NCI-H2196 (cell line): Measurements from ENCODE around the gene EPS15.
"Not testable (repeated sequence)": the region's sequence is repeated elsewhere in the genome, so short reads cannot be mapped to it uniquely, and the experiment has no call there.

Source experiments
- DNase-seq: peaks from one replicate; lab custom pipeline; 2025; ENCODE audit not compliant: unreplicated experiment; lab: John Stamatoyannopoulos, UW

EPS15 gene

GRCh38 chr1:51473331-51474115, 45.5 kb downstream of the EPS15 start:
- no peak for DNase-seq

DNA sequence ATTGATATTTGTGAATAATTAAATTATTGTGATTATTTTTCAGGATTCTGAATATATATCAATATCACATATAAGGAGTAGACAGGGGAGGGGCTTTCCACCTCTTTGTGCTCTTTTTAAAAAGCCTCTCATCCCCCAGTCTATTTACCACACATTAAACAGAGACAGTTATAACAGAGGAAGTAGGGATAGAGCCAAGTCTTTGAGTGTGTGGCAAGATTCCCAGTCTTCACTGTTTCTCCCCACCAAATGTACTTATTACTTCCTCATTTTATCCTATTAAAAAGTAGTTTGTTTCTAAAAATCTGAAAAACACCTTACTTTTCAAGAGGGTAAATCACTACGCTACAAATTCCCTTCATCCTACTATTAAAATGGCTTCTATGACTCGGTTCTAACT, 46.7 kb downstream of the EPS15 start:
- DNase-seq: no peak

DNA sequence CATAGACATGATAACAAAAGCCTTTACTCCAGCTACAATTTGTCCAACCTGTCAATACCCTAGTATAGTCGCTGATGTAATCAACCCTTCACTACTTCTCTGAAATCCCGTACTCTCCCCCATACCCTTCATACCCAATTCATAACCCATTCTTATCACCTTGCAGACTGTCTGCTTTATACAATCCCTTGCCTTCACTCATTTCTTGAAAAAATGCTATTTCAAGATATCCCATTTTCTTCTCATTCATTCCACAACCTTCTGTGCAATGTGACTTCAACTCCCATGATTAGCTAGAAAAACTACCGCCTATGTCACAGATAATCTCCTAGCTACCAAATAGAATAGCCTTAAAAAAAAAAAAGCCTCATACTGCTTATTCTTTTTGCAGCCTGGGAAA, 49.5 kb downstream of the EPS15 start:
- no peak for DNase-seq

GRCh38 chr1:51464828-51465227, 54.2 kb downstream of the EPS15 start:
- no peak for DNase-seq

GRCh38 chr1:51463561-51463960, 55.5 kb downstream of the EPS15 start:
- no peak for DNase-seq

GRCh38 chr1:51462289-51462688, 56.8 kb downstream of the EPS15 start:
- not testable (repeated sequence) for DNase-seq

- no peak for DNase-seq
Measured at GRCh38 chr1:51454554-51454953, 64.5 kb downstream of the EPS15 start.

DNA sequence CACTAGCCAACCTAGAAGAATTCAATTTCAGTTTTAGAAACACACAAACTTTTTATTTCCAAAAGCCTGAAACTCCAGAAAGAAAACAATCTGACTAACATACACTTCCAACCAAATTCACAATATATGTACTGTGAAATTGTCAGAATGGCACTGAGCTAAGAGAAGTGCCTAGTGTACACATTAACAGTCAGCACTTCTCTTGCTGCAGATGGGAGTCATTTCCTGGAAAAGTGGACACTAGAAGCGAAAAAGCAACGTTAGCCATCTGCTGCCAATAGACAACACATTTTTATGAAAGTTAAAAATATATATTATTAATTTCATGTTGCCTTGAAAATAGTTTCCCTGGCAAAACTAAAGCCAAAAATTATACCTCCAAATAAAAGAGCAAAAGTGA, 66.1 kb downstream of the EPS15 start:
- DNase-seq: no peak

GRCh38 chr1:51448844-51449454, 70.1 kb downstream of the EPS15 start:
- DNase-seq: not testable (repeated sequence)

GRCh38 chr1:51445351-51446090, 73.5 kb downstream of the EPS15 start:
- DNase-seq: no peak

DNA sequence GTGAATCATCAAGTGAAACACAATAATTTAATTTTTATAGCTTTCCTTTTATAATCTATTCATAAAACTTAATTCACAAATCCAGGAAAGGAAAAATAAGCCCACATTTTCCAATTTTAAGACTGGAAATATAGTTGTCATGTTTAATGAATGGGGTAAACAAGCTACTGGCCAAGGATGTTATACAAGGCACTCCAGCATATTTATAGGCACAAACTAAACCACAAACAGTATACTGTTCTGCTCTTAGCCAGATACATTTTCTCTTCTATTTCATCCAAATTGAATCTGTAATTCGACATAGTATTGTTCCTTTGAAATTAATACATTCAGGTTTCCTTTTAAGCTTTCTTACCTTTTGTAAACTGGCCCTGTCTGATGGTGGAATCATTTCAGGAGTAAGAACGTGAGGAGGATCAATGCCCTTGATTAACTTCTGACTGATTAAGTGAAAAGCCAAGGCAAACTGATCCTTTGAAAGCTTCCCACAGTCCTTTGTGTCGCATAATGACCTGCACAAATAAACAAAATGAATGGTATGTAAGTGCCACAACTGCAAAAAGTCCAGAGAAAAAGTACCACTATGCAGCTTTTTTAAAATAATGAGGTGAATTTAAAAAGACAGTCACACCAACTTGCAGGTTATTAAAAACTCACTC, 74.4 kb downstream of the EPS15 start:
- no peak for DNase-seq

GRCh38 chr1:51444096-51444495, 75.0 kb downstream of the EPS15 start:
- no peak for DNase-seq

DNA sequence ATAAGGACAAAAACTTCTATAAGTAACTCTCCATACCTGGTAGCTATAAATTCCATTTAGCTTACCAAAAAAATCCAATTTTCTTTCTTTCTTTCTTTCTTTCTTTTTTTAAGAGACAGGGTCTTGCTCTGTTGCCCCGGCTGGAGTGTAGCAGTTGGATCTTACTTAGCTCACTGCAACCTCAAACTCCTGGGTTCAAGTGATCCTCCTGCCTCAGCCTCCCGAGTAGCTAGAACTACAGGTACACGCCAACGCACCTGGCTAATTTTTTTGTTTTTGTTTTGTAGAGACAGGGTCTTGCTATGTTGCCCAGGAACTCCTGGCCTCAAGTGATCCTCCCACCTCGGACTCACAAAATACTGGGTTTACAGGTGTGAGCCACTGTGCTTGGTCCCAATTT, 75.5 kb downstream of the EPS15 start:
- no peak for DNase-seq

GRCh38 chr1:51442616-51443015, 76.5 kb downstream of the EPS15 start:
- no peak for DNase-seq

- DNase-seq: no peak
Measured at GRCh38 chr1:51442198-51442597, 76.9 kb downstream of the EPS15 start.

GRCh38 chr1:51439895-51440294, 79.2 kb downstream of the EPS15 start:
- DNase-seq: no peak

DNA sequence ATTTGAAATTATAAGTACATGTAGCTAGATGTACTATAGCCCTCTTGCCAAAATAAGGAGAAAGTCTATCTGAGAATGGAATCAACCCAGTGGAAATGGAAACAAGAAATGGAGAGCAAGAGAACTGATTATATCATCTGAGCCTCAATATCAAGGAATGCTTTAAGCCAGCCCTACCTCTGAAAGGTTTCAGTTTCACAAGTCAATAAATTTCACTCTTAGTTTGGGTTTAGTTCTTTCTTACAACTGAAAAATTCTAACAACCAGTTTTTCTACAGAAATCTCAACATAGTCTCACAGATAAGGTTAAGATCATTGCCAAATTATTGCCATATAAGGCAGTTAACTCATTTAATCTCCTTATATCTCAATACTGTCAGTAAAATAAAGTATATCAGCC, 80.0 kb downstream of the EPS15 start:
- no peak for DNase-seq

- not testable (repeated sequence) for DNase-seq
Measured at GRCh38 chr1:51437391-51437790, 81.7 kb downstream of the EPS15 start.

GRCh38 chr1:51435878-51436277, 83.2 kb downstream of the EPS15 start:
- DNase-seq: no peak

DNA sequence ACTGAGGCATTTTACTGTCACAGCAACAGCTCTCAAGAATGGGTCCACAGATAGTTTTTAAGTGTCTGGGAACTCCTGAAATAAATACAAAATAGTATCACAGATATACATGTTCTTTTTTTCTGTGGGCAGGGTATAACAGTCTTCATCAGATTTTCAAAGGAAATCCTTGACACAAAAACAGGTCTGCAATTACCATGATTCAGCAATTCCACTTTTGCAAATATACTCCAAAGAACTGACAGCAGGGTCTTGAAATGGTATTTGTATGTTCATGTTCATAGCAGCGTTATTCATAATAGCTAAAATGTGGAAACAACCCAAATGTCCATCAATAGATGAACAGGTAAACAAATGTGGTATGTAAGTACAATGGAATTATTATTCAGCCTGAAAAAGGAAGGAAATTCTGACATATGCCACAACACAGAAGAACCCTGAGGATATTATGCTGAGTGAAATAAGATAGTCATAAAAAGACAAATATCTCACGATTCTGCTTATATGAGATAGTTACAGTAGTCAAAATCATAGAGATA, 85.0 kb downstream of the EPS15 start:
- no peak for DNase-seq

GRCh38 chr1:51433269-51433971, 85.6 kb downstream of the EPS15 start:
- no peak for DNase-seq
